ENCODE measurements around the gene POFUT2.
A peak's percentile ranks its signal among the peaks of the same experiment; 100 is the strongest.

POFUT2 gene

GRCh38 chr21:45287438-45288391 lies at the start of gene POFUT2:
Gene POFUT2, minus strand, starts transcription at chr21:45287895. Its CDS starts 24 bp downstream, at chr21:45287871.
- peak; percentile 99 for DNase-seq (ENCODE audit: low read depth in 2 of 2)

DNA sequence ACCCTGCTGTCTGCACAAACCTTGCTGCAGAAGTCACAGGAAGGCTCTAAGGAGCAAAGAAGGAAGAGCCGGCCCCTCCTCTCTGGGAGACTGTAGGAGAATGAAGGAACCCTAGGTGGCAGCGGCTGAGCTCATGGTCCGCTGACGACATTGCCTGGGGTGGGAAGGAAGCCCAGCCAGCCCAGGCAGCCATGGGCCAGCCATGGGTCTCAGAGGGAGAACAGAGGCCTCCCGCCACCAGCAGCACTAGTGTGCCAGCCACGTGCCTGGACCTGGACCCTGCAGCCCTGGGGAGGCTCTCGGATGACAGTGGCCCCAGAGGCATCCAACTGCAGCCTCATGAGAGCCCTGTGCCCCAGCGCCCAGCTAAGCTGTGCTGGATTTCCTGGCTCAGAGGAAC lies 49.2 kb upstream of the POFUT2 start:
- DNase-seq (ENCODE audit: low read depth in 2 of 2): no peak

- DNase-seq (ENCODE audit: low read depth in 2 of 2): no peak
Measured at GRCh38 chr21:45336535-45336810, 48.8 kb upstream of the POFUT2 start.

DNA sequence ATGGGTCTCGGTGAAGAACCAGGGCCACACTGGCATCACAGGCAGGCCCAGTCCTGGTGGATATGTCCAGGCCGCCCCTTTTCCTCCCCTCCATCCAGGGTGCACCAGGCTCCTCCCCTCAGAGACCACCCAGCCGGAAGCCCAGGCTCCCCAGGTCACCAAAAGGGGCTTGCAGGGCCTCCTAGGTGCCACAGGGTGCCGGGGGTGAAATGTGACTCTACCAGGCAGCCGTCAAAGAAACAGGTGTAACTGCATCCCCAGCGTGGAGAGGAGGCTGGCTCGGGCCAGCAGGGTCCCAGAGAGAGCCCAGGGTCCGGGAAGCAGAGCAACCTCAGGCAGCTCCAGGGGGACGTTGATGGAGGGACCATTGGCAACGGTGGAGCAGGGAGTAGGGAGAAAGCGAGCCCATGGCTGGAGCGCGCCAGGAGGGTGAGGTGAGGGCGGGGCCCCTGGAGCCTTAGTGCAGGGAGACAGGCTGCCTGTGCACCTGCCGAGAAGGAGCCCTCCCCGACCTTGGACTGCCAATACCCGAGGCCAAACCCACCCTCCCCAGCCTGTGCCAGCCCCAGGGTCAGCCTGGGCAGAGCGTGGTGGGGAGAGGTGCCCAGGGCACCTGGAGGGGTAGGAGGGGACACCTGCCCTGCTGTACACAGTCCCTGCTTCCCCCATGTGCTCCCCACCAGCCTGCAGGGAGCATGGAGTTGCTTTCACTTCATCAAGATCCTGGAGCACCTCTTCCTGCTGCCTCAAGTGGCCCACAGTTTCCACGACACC lies 48.3 kb upstream of the POFUT2 start:
- no peak for DNase-seq (ENCODE audit: low read depth in 2 of 2)

- DNase-seq (ENCODE audit: low read depth in 2 of 2): no peak
Measured at GRCh38 chr21:45335151-45335760, 47.6 kb upstream of the POFUT2 start.

DNA sequence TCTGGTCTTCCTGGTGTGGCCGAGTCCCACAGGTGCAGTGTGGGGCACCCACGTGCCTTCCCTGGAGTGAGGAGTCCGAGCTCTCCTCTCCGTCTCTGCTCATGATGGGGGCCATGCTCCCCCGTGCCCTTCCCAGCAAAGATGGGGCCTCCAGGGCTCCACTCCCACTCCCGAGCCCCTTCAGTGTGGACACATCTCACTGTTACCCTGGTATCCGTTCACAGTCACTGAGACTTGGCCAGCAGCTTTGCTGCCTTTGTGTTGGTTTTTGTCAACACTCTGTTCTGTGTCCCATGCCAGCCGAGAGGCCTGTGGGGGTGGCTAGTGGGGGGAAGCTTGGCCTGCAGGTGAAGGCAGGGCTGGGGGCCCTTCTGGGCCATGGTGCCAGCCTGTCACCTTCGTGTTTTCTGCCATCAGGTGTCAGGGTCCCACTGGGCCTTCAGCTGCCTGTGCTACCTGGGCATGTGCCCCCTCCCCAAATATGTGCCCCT lies 46.9 kb upstream of the POFUT2 start:
- no peak for DNase-seq (ENCODE audit: low read depth in 2 of 2)

GRCh38 chr21:45334134-45334533 lies 46.4 kb upstream of the POFUT2 start:
- DNase-seq (ENCODE audit: low read depth in 2 of 2): no peak

DNA sequence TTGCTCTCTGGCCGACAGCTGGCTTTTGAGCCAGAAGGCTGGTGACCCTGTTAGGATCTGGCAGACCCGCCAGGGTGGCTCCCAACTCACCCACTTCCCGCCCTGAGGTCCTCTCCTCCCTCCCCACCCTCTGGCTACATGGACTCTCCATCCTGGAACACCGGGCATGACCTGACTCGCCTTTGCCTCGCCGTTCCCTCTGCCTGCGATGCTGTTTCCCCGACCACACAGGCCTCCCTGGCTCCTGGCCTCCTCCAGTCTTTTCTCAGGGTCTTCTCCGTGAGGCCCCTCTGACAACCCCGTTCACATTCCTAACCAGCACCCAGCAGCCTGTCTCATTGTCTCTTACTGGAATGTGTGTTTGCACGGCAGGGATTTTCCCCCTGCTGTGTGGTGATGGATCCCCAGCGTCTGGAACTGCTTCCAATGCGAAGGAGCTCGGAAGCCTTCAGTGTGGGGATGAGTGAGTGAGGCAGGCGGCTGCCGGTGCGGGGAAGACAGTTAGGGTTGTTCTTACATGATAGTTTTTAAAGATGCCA lies 46.0 kb upstream of the POFUT2 start:
- DNase-seq (ENCODE audit: low read depth in 2 of 2): no peak

GRCh38 chr21:45332981-45333582 lies 45.4 kb upstream of the POFUT2 start:
- DNase-seq (ENCODE audit: low read depth in 2 of 2): no peak

DNA sequence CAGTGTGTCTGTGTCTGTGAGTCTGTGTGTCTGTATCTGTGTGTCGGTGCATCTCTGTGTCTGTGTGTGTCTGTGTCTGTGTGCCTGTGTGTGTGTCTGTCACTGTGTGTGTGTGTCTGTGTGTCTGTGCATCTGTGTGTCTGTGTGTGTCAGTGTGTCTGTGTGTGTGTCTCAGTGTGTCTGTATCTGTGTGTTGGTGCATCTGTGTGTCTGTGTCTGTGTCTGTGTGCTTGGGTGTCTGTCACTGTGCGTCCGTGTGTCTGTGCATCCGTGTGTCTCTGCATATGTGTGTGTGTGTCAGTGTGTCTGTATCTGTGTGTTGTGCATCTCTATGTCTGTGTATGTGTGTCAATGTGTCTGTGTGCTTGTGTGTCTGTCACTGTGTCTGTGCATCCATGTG lies 44.7 kb upstream of the POFUT2 start:
- no peak for DNase-seq (ENCODE audit: low read depth in 2 of 2)

- no peak for DNase-seq (ENCODE audit: low read depth in 2 of 2)
Measured at GRCh38 chr21:45331531-45332147, 43.9 kb upstream of the POFUT2 start.

DNA sequence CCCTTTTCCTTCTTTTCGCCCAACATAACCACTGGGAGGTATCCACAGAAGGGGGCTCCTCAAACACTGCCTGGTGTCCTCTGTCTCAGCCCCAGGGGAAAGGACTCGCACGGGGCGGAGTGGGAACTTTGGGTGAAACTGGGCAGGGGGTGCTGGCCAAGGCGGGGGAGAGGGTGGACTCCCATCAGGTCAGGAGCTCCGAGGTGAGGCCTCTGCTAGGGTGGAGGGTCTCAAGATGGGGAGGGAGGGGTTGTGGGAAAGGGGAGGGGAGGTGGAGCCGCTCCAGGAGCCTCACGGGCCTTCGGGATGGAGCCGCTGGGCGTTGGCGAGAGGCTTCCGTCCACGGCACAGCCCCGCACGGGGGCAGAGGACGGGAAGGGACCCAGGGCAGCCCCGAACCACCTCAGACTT lies 43.2 kb upstream of the POFUT2 start:
- DNase-seq (ENCODE audit: low read depth in 2 of 2): no peak

DNA sequence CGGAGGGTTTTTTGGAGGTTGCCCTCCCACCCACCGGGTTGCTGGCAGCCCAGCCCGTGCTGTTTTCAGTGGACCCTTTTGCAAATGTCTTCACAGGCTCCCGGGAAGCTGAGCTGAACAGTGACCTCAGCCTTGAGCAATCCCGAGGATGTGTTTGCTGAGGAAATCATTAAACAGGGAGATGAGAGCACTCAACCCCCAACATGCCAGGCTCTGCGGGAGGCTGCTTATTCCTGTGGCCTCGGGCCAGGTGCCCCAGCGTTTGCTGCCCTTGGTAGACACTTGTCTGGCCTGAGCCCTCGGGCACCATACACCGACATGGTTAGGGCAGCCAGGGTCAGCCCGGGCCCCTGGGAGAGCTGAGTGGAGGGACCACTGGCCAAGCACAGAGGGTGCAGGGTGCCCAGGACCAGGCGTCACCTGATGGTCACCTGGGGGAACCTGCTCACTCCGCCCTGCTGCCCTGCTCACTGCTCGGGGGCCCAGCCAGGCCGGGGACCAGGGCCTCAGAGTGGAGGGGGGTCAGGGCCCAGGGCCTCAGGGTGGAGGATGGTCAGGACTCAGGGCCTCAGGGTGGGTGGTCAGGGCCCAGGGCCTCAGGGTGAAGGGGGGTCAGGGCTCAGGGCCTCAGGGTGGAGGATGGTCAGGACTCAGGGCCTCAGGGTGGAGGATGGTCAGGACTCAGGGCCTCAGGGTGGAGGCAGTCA lies 42.5 kb upstream of the POFUT2 start:
- no peak for DNase-seq (ENCODE audit: low read depth in 2 of 2)

DNA sequence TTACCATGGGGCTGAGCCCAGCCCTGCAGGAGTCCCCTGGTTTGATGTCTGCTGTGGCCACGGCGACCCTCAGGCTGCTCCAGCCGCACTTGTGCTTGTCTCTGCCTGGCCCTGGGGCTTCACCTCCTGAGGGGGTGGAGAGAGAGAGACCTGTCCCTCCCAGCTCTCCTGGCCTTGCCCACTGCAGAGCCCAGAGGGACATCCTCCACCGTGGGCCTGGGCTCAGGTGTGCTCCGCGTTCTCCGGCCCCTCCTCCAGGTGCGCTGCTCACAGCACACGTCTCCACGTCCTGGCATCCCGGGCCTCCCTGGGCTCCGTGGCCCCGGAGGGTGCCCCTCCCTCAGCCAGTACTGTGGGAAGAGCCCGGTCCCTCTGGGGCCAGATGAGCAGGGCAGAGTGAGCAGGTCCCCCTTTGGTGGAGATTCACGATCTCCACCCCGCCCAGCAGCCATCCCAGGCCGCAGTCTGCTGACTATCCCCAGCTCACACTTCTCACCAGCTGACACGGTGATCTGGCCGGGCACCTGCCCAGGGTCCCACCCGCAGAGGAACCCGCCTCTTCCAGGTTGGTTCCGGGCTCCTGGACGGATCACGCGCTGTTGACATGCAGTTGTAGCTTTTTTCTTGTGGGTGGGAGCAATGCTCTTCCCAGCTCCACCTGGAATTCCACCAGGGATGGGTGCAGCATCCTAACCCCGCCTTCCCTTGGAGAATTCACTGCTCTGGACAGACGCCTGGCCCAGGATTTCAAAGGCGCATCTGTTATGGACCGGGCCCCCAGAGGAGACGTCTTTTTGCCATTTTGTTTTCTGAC lies 41.8 kb upstream of the POFUT2 start:
- DNase-seq (ENCODE audit: low read depth in 2 of 2): no peak

DNA sequence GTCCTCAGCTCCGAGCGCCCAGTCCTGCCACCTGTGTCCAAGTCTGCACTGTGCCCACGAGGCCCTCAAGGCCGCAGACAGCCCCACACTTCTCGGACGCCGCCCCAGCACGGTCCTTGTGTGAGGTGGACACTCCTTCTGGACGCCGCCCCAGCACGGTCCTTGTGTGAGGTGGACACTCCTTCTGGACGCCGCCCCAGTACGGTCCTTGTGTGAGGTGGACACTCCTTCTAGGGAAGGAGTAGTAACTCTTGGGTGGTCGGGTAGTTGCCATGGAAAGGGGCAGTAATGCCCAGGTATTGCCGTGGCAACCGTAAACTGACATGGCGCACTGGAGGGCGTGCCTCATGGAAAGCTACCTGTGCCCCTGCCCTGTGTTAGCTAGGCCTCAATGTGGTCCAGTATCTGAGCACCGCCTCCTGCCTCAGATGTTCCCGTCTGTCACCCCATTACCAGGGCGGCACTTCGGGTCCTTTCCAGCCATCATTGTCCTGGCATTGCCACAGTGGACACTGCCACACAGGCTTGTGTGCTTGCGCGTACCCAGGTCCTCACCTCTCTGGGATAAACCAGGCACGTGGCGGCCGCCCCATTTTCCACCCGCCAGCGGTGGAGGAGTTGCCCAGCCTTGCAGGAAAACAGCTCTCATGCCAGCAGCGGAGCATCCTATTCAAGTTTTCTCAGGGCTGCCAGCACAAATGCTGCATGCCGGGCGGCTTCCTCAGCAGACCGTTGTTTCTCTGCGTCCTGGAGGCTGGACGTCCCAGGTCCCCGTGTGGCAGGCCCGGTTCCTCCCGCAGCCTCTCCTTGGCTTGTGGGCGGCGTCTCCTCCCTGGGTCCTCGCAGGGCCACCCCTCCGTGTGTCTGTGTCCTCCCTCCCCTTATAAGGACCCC lies 40.8 kb upstream of the POFUT2 start:
- DNase-seq (ENCODE audit: low read depth in 2 of 2): no peak

DNA sequence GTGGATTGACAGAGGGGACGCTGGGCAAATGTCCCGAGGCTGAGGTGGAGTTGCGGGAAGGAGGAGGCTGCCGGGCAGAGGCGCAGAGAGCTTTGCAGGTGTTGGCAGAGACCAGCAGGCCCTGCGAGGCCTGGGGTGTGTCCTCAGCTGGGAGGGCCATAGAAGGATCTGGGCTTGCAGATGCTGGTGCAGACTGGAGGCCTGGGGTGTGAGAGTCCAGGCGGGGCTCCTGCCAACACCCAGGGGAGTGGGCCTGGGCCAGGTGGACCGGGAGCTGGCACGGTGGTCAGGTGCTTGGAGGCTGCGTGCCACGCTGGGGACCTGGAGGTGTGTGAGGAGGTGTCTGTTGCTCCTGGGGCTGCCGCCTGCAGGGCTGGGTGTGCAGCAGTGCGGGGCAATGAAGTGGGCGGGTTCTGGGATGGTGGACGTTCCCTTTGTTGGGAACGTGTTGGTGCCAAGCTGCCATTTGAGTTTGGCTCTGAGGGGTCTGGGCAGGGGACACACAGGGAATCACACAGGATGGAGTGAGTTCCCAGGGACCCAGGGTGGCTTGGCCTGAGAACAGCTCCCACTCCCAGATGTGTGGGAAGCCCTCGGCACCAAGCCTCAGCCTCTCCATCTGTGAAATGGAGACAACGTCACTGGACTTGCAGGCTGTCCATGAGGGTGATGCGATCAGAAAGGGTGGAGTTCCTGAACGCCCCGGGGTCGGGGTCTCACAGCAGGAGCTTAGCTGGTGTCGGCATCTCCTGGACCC lies 39.9 kb upstream of the POFUT2 start:
- no peak for DNase-seq (ENCODE audit: low read depth in 2 of 2)

DNA sequence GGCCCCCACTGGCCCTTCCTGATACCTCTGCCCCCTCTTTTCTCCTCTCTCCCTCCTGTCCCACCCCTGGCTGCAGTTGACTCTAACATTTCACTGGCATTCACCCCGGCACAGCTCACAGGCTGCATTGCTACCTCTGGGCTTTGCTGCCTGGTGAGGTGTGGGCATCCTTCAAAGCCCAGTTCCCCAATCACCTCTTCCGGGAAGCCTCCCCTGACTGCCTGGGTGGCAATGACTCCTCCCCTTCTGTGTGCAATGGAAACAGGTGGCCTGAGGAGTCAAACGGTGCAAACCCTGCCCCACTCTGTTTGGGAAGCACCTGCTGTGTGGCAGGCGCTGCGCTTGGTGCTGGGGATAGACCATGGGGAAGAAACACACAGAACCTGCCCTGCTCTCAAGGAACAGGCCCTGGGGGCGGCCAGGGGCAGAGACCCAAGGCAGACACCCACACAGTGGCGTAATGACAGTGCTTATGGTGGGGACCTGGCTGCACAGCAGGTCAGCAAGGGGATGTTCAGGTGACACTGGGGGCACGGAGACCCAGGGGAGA lies 39.3 kb upstream of the POFUT2 start:
- no peak for DNase-seq (ENCODE audit: low read depth in 2 of 2)
